Pancreas (tissue), 10 donors: Measurements from ENCODE around the gene GLTPD2. TPM values are rescaled to one million over a fixed set of nuclear protein-coding genes. Genes with fewer than 3 reads are reported as not detected.

Experiments used
- ATAC-seq, 4 donors: fragments of 200-7000 bp; cut with Tn5 transposase; one replicate each; pipeline versions ENCODE4 v1.8.0 to v1.9.1; 2020; ENCODE audit warnings: mild to moderate bottlenecking in 4 of 4, moderate library complexity in 4 of 4
- DNase-seq, 6 donors: peaks; one replicate each; pipeline ENCODE4 v3.0.0-alpha.2; 2020
- FAIRE-seq: peaks from 2 replicates; lab custom pipeline; 2012; peaks lifted over from hg19 to GRCh38; lab: Jason Lieb, UNC
- H3K27ac ChIP-seq, 4 donors: fragments of 200-600 bp; sonication (generic); 1 replicate in 3 of 4; 2 replicates in 1 of 4; pipeline versions ENCODE4 v1.5.0 to v1.8.0; 2020
- H3K27me3 ChIP-seq, 4 donors: fragments of 200-600 bp; one replicate each; pipeline ENCODE4 v1.8.0; 2021
- H3K36me3 ChIP-seq, 3 donors: fragments of 200-600 bp; sonication (generic) in 1 of 3; one replicate each; pipeline versions ENCODE4 v1.5.0 to v1.8.0; 2020 to 2021
- H3K4me1 ChIP-seq, 3 donors: fragments of 200-600 bp; one replicate each; pipeline ENCODE4 v1.8.0; 2021
- H3K4me3 ChIP-seq, 4 donors: fragments of 200-600 bp; sonication (generic) in 2 of 4; one replicate each; pipeline versions ENCODE4 v1.5.0 to v1.8.0; 2020 to 2021
- H3K9me3 ChIP-seq, 4 donors: fragments of 200-600 bp; one replicate each; pipeline ENCODE4 v1.8.0; 2021
- CTCF ChIP-seq, 4 donors: fragments of 200-600 bp; sonication (generic) in 3 of 4; IDR thresholded peaks; one replicate each; pipeline versions ENCODE4 v1.5.0 to v1.8.0; 2021; ENCODE audit warnings: antibody characterized with exemption in 4 of 4
- WGBS, 2 donors: extraction: QIAGEN DNeasy Blood & Tissue Kit; methylation state at CpG; one replicate each; pipeline ENCODE4 v1.1.7; 2013; 5-methylcytosine and 5-hydroxymethylcytosine counted together
- intact Hi-C, 3 donors: fragments of 100-400 bp; cut with DNase I; formaldehyde crosslinking; loops; one replicate each; pipeline versions ENCODE4 v1.11.1 to v1.14.2; 2022
- polyA plus RNA-seq, 2 donors: library from polyadenylated mRNA; stranded (reverse); fragments of 200-250 nt; gene quantifications; one replicate each; pipeline ENCODE4 v1.2.3, GENCODE V29; 2013
- total RNA-seq, 6 donors: library from RNA; stranded (reverse); fragmentation: NEBNext Ultra II Directional in 4 of 6; extraction: Animal tissue kit (Norgen Biotek cat#: 25700) in 4 of 6; gene quantifications; one replicate each; pipeline versions ENCODE4 v1.2.1 to v1.2.4, GENCODE V29; 2021 to 2023
- donor health status: healthy with polysubstance abuse.
- donor health status: DM: no; HTN: no; CAD: no; lungs with moderate emphysema.
- donor health status: DM: no; HTN: no; CAD: no.
- donor health status: control.
- donor health status: control.
- donor health status: Bipolar disorder and iron deficiency.
- donor health status: DM: yes; HTN: yes; CAD: no.
- donor health status: DM: no; HTN: no; CAD: no.
- donor health status: DM: no; HTN: no; CAD: no.
- donor health status: DM: yes; HTN: yes; CAD: no.

GLTPD2 gene
- total and polyA plus RNA-seq, 8 donors: 0.23 to 0.39 TPM; not detected in 6

GRCh38 chr17:4753392-4753791 is 35.4 kb upstream of the GLTPD2 start:
- no peak overlapping the region for H3K4me3 ChIP-seq
- no peak for TF ChIP-seq CTCF (IDR thresholded peaks at IDR 0.05)
- no peak for FAIRE-seq
- no peaks in the 10 kb centered on the region for H3K9me3 ChIP-seq
- intact Hi-C loops: no loop called here
- H3K4me1 ChIP-seq: no peaks in the 10 kb centered on the region
- H3K27ac ChIP-seq: no peak overlapping the region
- no peaks in the 10 kb centered on the region for H3K36me3 ChIP-seq
- H3K27me3 ChIP-seq: no peaks in the 10 kb centered on the region
- WGBS, 2 donors: 69 to 84% methylated on average over 1 of the region's 1 CpG
- no peak for ATAC-seq
- no peak for DNase-seq

- FAIRE-seq (no peak), ATAC-seq (peak in 2 of 4 donors; percentile 71), DNase-seq (no peak)
- no peak for TF ChIP-seq CTCF (IDR thresholded peaks at IDR 0.05)
- no peak overlapping the region for H3K27ac ChIP-seq
- intact Hi-C loops: no loop called here
- WGBS, 2 donors: 37 to 57% methylated on average over 10 of the region's 10 CpGs
- H3K36me3 ChIP-seq: no peaks in the 10 kb centered on the region
- H3K4me1 ChIP-seq: no peaks in the 10 kb centered on the region
- no peaks in the 10 kb centered on the region for H3K27me3 ChIP-seq
- H3K4me3 ChIP-seq: no peak overlapping the region
- no peaks in the 10 kb centered on the region for H3K9me3 ChIP-seq
These were observed 29.0 kb upstream of the GLTPD2 start for GRCh38 chr17:4759776-4760236.

GRCh38 chr17:4764595-4764994 is 24.2 kb upstream of the GLTPD2 start:
- Histone ChIP-seq H3K4me3 (no peak overlapping the region), H3K9me3 (no peaks in the 10 kb centered on the region), H3K36me3 (no peaks in the 10 kb centered on the region), H3K27me3 (no peaks in the 10 kb centered on the region), H3K27ac (peak overlapping the region in 1 of 4 donors; percentile 15), H3K4me1 (no peaks in the 10 kb centered on the region)
- no peak for TF ChIP-seq CTCF (IDR thresholded peaks at IDR 0.05)
- DNase-seq (no peak), ATAC-seq (peak in 1 of 4 donors; percentile 72), FAIRE-seq (no peak)
- intact Hi-C loops: no loop called here
- WGBS, 2 donors: 61 to 75% methylated on average over 3 of the region's 3 CpGs

- no peak for DNase-seq
- peak in 2 of 4 donors; percentile 56 to 57 for ATAC-seq
- Histone ChIP-seq H3K4me1 (no peaks in the 10 kb centered on the region), H3K9me3 (no peaks in the 10 kb centered on the region), H3K36me3 (no peaks in the 10 kb centered on the region), H3K27ac (peak overlapping the region in 2 of 4 donors; percentile 55 to 59), H3K27me3 (no peaks in the 10 kb centered on the region), H3K4me3 (no peak overlapping the region)
- no peak for FAIRE-seq
- 85 to 88% methylated on average over 3 of the region's 3 CpGs for WGBS, 2 donors
- intact Hi-C loops: no loop called here
- no peak for TF ChIP-seq CTCF (IDR thresholded peaks at IDR 0.05)
These were observed 22.6 kb upstream of the GLTPD2 start for GRCh38 chr17:4766201-4766600.

GRCh38 chr17:4766723-4767122 is 22.0 kb upstream of the GLTPD2 start:
- WGBS, 2 donors: 77 to 86% methylated on average over 9 of the region's 9 CpGs
- FAIRE-seq (no peak), DNase-seq (no peak), ATAC-seq (peak in 2 of 4 donors; percentile 36 to 44)
- intact Hi-C loops: no loop called here
- H3K27me3 ChIP-seq: no peaks in the 10 kb centered on the region
- TF ChIP-seq CTCF (IDR thresholded peaks at IDR 0.05): no peak
- peak overlapping the region in 1 of 4 donors; percentile 39 for H3K27ac ChIP-seq
- H3K9me3 ChIP-seq: no peaks in the 10 kb centered on the region
- no peak overlapping the region for H3K4me3 ChIP-seq
- H3K36me3 ChIP-seq: no peaks in the 10 kb centered on the region
- no peaks in the 10 kb centered on the region for H3K4me1 ChIP-seq
